ENCODE results near the gene NEUROG2. TPM values are rescaled to one million over a fixed set of nuclear protein-coding genes. Genes with fewer than 3 reads are reported as not detected.

NEUROG2 gene
- polyA plus RNA-seq, 1 donor from 2014 or later, result 0.19 TPM

- no peak overlapping the region for H3K9ac ChIP-seq (ENCODE audit: low read length)
- H3K9me3 ChIP-seq (ENCODE audit: low read length), result peaks cover 7% of the 10 kb centered on the region
- peaks cover 97% of the 10 kb centered on the region for H3K27me3 ChIP-seq (ENCODE audit: insufficient read depth, low read depth, low read length)
- no peak for TF ChIP-seq SMC3 (conservative IDR thresholded peaks at IDR 0.05; ENCODE audit: poor library complexity)
- TF ChIP-seq MXI1 (conservative IDR thresholded peaks at IDR 0.05; ENCODE audit: poor library complexity, severe bottlenecking), result no peak
- peak; percentile 7 for TF ChIP-seq POLR2AphosphoS5 (IDR thresholded peaks at IDR 0.05)
- no peak for TF ChIP-seq CTCF (IDR thresholded peaks at IDR 0.05; ENCODE audit: poor library complexity, severe bottlenecking)
- no peak overlapping the region for H3K27ac ChIP-seq (ENCODE audit: low read length)
- no peaks in the 10 kb centered on the region for H3K9me2 ChIP-seq (ENCODE audit: insufficient read depth, low read length)
- H4K20me1 ChIP-seq (ENCODE audit: insufficient read depth), result no peaks in the 10 kb centered on the region
- no peak overlapping the region for H3K4me2 ChIP-seq (ENCODE audit: low read length)
- no peaks in the 10 kb centered on the region for H3K79me2 ChIP-seq (replicated peaks; ENCODE audit: insufficient read depth, low read length)
- no peaks in the 10 kb centered on the region for H3F3A ChIP-seq (ENCODE audit: insufficient read depth, low read length, poor library complexity, severe bottlenecking)
- no peaks in the 10 kb centered on the region for H3K36me3 ChIP-seq (ENCODE audit: insufficient read depth, low read length)
- no peak overlapping the region for H2AFZ ChIP-seq (ENCODE audit: low read depth, low read length)
- H3K4me3 ChIP-seq (ENCODE audit: low read length), result peak overlapping the region; percentile 24
Observed at GRCh38 chr4:112521123-112522023, 5.4 kb upstream of the NEUROG2 start.

- no peaks in the 10 kb centered on the region for H3F3A ChIP-seq (ENCODE audit: insufficient read depth, low read length, poor library complexity, severe bottlenecking)
- H3K27me3 ChIP-seq (ENCODE audit: insufficient read depth, low read depth, low read length), result peaks cover 100% of the 10 kb centered on the region
- no peaks in the 10 kb centered on the region for H3K9me2 ChIP-seq (ENCODE audit: insufficient read depth, low read length)
- H4K20me1 ChIP-seq (ENCODE audit: insufficient read depth), result no peaks in the 10 kb centered on the region
- H3K9me3 ChIP-seq (ENCODE audit: low read length), result peaks cover 7% of the 10 kb centered on the region
- H3K4me3 ChIP-seq (ENCODE audit: low read length), result peak overlapping the region; percentile 24
- H3K36me3 ChIP-seq (ENCODE audit: insufficient read depth, low read length), result no peaks in the 10 kb centered on the region
- TF ChIP-seq EP300 (conservative IDR thresholded peaks at IDR 0.05; ENCODE audit: poor library complexity, severe bottlenecking), result no peak
- no peak for TF ChIP-seq RAD21 (conservative IDR thresholded peaks at IDR 0.05)
- no peak for TF ChIP-seq POLR2AphosphoS5 (IDR thresholded peaks at IDR 0.05)
- no peak for TF ChIP-seq TAF1 (IDR thresholded peaks at IDR 0.05; ENCODE audit: low read depth)
- no peak for TF ChIP-seq MXI1 (conservative IDR thresholded peaks at IDR 0.05; ENCODE audit: poor library complexity, severe bottlenecking)
- no peak for TF ChIP-seq EZH2 (IDR thresholded peaks at IDR 0.05; ENCODE audit: borderline replicate concordance, insufficient read depth, low read length, poor library complexity, severe bottlenecking)
- no peak for TF ChIP-seq SMC3 (conservative IDR thresholded peaks at IDR 0.05; ENCODE audit: poor library complexity)
- no peak overlapping the region for H3K9ac ChIP-seq (ENCODE audit: low read length)
- no peak overlapping the region for H2AFZ ChIP-seq (ENCODE audit: low read depth, low read length)
- no peak overlapping the region for H3K4me2 ChIP-seq (ENCODE audit: low read length)
- H3K27ac ChIP-seq (ENCODE audit: low read length), result no peak overlapping the region
- H3K79me2 ChIP-seq (replicated peaks; ENCODE audit: insufficient read depth, low read length), result no peaks in the 10 kb centered on the region
Observed at GRCh38 chr4:112520598-112521122, 4.7 kb upstream of the NEUROG2 start.

- no peak overlapping the region for H3K4me3 ChIP-seq (ENCODE audit: low read length)
Observed at GRCh38 chr4:112519689-112520597, 4.0 kb upstream of the NEUROG2 start.

More at GRCh38 chr4:112519689-112520597, 4.0 kb upstream of the NEUROG2 start:
- no peaks in the 10 kb centered on the region for H3K36me3 ChIP-seq (ENCODE audit: insufficient read depth, low read length)
- H3F3A ChIP-seq (ENCODE audit: insufficient read depth, low read length, poor library complexity, severe bottlenecking), result no peaks in the 10 kb centered on the region
- H3K9ac ChIP-seq (ENCODE audit: low read length), result no peak overlapping the region
- no peaks in the 10 kb centered on the region for H3K9me2 ChIP-seq (ENCODE audit: insufficient read depth, low read length)
- no peak for TF ChIP-seq MXI1 (conservative IDR thresholded peaks at IDR 0.05; ENCODE audit: poor library complexity, severe bottlenecking)
- TF ChIP-seq POLR2AphosphoS5 (IDR thresholded peaks at IDR 0.05), result peak; percentile 24
- peak; percentile 9 for TF ChIP-seq CTCF (IDR thresholded peaks at IDR 0.05; ENCODE audit: poor library complexity, severe bottlenecking)
- TF ChIP-seq EP300 (conservative IDR thresholded peaks at IDR 0.05; ENCODE audit: poor library complexity, severe bottlenecking), result no peak
- TF ChIP-seq TAF1 (IDR thresholded peaks at IDR 0.05; ENCODE audit: low read depth), result no peak
- TF ChIP-seq SMC3 (conservative IDR thresholded peaks at IDR 0.05; ENCODE audit: poor library complexity), result no peak
- no peaks in the 10 kb centered on the region for H3K79me2 ChIP-seq (replicated peaks; ENCODE audit: insufficient read depth, low read length)
- H3K27me3 ChIP-seq (ENCODE audit: insufficient read depth, low read depth, low read length), result peaks cover 100% of the 10 kb centered on the region
- H3K9me3 ChIP-seq (ENCODE audit: low read length), result peaks cover 7% of the 10 kb centered on the region
- H4K20me1 ChIP-seq (ENCODE audit: insufficient read depth), result no peaks in the 10 kb centered on the region
- H3K4me2 ChIP-seq (ENCODE audit: low read length), result no peak overlapping the region
- no peak overlapping the region for H3K27ac ChIP-seq (ENCODE audit: low read length)
- no peak overlapping the region for H2AFZ ChIP-seq (ENCODE audit: low read depth, low read length)

All from neural cell (in vitro differentiated cells).